Tibial nerve (tissue), 3 donors: ENCODE measurements around the gene SYK.
"Not testable (repeated sequence)": the region's sequence is repeated elsewhere in the genome, so short reads cannot be mapped to it uniquely, and the experiment has no call there.

Experiments used
- EP300 ChIP-seq, 2 donors: sonication (generic); formaldehyde crosslinking; IDR thresholded peaks; one replicate each; pipeline ENCODE4 v1.6.1; 2017; ENCODE audit warnings: antibody characterized with exemption in 2 of 2, mild to moderate bottlenecking in 1 of 2
- POLR2A ChIP-seq, 2 donors: fragments of 450-650 bp; IDR thresholded peaks; one replicate each; pipeline ENCODE4 v1.6.1; 2017; ENCODE audit warnings: antibody characterized with exemption in 2 of 2, mild to moderate bottlenecking in 2 of 2, moderate library complexity in 2 of 2

- not testable (repeated sequence) for TF ChIP-seq EP300, POLR2A (IDR thresholded peaks at IDR 0.05)
These were observed 19.6 kb downstream of the SYK start for GRCh38 chr9:90821236-90821635.
